Loucy (cell line): ENCODE data around the gene OGFOD2.

ENCODE experiments used
- CTCF ChIP-seq: fragments of 200-600 bp; sonication (generic); conservative IDR thresholded peaks from 2 replicates; pipeline ENCODE4 v1.5.1; 2014; ENCODE audit warnings: mild to moderate bottlenecking, antibody characterized with exemption, low read length
- EZH2phosphoT487 ChIP-seq: fragments of 200-600 bp; IDR thresholded peaks from 2 replicates; pipeline ENCODE4 v1.6.1; 2018; ENCODE audit warnings: antibody characterized with exemption, mild to moderate bottlenecking, moderate library complexity, borderline replicate concordance

GRCh38 chr12:123000578-123000977 is 25.5 kb downstream of the OGFOD2 start:
- TF ChIP-seq CTCF (no peak), EZH2phosphoT487 (no peak)
